GM19397 (cell line): ENCODE measurements around the gene PLCD1.
A peak's percentile ranks its signal among the peaks of the same experiment; 100 is the strongest.

Source experiments
- ATAC-seq: cut with Tn5 transposase; IDR thresholded peaks from one replicate; pipeline ENCODE4 v1.9.1; 2021; ENCODE audit warnings: mild to moderate bottlenecking, moderate library complexity; ENCODE audit not compliant: unreplicated experiment

The PLCD1 gene

DNA sequence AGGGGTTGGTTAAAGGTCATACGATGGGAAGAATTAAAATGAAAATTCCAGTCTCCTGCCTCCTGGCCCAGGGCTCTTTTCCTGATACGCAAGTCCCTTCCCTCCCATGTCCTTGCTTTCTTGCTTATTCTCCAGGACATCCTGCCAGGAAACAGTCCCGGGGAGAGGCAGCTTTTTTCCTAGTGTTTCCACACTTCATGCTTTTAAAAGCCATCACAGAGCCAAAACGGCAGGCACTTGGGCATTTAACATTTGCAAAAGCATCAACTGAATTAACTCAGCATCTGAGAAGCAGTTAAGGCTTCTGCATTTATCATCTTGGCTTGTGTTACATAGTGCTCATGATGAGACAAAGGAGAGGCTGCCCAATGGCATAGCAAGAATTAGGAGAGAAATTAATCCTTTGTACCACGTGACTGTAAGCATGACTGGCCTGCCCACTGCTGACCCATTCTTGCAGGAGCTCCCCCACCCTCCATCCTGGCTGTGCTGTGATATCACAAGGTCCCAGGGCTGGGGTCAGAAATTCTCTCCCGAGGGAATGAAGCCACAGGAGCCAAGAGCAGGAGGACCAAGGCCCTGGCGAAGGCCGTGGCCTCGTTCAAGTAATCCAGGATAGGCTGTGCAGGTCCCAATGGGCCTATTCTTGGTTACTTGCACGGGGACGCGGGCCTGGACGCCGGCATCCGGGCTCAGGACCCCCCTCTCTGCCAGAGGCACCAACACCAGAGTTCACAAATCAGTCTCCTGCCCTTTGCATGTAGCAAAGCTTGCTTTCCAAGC is 60.4 kb downstream of the PLCD1 start:
- no peak for ATAC-seq

- ATAC-seq, result no peak
Observed at GRCh38 chr3:37968199-37968598, 61.2 kb downstream of the PLCD1 start.

- peak; percentile 63 for ATAC-seq
Observed at GRCh38 chr3:37967260-37967881, 62.1 kb downstream of the PLCD1 start.

DNA sequence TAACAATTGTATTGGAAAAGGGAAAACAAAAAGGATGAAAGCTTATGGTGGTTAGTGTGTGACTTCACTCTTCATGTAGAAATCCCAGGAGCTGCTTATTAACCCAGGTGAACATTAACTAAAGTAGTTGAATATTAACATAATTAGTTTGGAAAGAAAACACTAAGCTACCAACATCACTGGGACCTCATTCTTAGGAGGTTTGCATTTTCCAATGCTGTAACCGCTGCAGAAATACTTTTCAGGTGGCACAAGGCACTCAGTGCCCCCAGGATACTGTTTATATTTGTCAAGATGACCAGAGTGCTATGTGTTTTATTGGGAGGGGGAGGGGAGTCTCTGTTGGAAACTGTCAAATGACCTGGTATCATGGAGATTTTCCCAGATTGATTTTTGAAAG is 64.7 kb downstream of the PLCD1 start:
- no peak for ATAC-seq

GRCh38 chr3:37964146-37964545 is 65.3 kb downstream of the PLCD1 start:
- ATAC-seq, result no peak

DNA sequence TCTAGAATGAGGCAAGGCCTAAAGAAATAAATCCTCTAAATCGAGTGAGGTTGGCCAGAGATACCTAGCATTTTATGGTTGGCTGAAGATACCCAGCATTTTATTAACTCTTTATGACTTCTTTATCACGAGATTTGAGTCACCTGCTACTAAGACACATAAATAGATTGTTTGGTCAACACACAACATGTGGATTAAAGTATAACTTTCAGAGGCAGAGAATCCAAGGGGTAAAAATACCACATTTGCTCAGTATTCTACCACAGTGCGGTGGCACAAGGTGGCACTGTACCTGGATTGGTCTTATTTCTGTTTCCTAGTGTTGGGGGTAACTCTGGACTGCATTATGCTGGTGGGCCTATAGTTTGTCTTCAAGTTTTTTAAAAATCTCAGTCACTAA is 65.8 kb downstream of the PLCD1 start:
- no peak for ATAC-seq

DNA sequence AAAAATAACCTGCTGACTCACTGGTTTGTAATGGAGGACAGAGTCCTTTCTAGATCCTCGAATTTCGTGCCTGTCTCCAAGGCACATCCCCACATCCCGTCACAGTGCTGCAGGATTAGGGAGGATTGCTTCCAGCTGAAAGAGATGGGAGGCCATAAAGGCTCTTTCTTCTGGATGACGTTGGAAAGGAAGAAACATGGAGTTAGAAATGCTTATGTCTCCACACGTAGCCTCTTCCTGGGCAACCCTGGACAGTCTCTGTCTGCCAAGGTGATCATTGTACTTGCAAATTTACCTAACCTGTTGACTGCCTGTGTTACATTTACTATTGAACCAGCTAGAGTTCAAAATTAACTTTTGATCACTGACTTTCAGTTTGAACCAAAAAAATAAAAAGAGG is 66.4 kb downstream of the PLCD1 start:
- no peak for ATAC-seq

DNA sequence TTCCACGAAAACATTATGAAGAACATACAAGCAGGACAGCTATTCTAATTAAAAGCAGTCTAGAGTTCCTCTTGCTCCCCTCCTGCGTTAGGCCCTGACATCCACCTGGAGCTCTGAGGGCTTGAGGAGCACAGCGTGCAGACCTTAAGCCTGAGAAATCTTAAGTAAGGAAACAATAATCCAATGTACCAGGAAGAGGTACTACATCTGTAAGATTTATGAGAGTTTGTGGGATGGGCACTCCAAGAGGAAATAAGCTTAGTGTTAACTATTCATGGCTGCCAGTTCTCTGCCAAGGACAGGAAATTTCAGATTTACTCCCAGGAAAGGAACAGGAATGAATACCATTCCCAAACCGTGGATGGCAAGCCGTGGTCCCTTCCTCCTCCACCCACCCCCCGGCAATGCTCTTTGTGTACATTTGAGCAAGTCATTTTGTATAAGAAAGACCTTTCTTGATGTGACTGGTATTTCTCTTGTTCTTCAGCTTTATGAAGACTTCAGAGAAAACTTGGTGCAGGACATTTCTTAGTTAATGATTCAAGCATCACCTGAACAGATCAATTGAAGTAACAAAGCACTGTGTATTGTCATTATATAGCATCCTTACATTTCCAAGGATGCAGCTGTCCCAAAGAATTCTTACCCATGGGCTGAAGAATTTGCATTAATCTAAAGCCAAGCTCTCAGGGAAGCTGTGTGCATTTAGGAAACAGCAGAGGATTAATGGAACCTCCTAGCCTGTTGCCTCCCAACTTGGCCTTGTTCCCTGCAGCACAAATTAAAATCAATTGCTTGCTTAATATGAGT is 67.6 kb downstream of the PLCD1 start:
- ATAC-seq, result no peak

DNA sequence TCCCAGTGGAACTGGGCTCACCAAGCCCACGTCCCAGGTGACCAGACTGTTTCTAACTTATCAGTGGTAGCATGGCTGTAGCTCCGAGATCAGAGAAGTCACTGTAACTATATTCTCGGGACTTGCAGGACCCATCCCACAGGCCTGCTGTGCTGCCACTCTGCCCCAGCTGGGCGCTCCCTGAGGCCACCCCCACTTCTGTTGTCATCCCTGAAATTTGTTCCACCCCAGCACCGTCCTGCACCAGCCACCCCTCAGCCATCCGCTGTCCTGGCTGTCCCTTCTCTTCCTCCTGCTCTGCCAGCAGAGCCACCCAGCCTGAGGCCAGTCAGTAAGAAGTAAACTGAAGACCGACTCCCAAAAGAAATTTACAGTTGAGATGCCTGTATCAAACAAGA is 71.9 kb downstream of the PLCD1 start:
- ATAC-seq, result no peak
